IgD-negative memory B cell (primary cell): ENCODE results near the gene PARD3. TPM values are rescaled to one million over a fixed set of nuclear protein-coding genes. Genes with fewer than 3 reads are reported as not detected.

ENCODE experiments used
- H3K27ac Mint-ChIP-seq, 3 donors: one replicate each; pipeline ENCODE4 v1.8.0; 2020 to 2022; ENCODE audit warnings: mild to moderate bottlenecking in 3 of 3, mixed read lengths in 3 of 3, moderate library complexity in 1 of 3
- H3K27me3 Mint-ChIP-seq: one replicate; pipeline ENCODE4 v1.8.0; 2021; ENCODE audit warnings: mixed read lengths
- H3K36me3 Mint-ChIP-seq: one replicate; pipeline ENCODE4 v1.8.0; 2020; ENCODE audit warnings: mild to moderate bottlenecking, mixed read lengths
- H3K4me1 Mint-ChIP-seq, 3 donors: one replicate each; pipeline ENCODE4 v1.8.0; 2020 to 2022; ENCODE audit warnings: mixed read lengths in 3 of 3, mild to moderate bottlenecking in 1 of 3
- H3K4me3 Mint-ChIP-seq, 4 donors: one replicate each; pipeline ENCODE4 v1.8.0; 2020 to 2022; ENCODE audit warnings: mild to moderate bottlenecking in 4 of 4, mixed read lengths in 4 of 4, moderate library complexity in 3 of 4
- H3K9me3 Mint-ChIP-seq, 3 donors: one replicate each; pipeline ENCODE4 v1.8.0; 2020 to 2021; ENCODE audit warnings: mixed read lengths in 3 of 3, mild to moderate bottlenecking in 1 of 3
- polyA plus RNA-seq: library from polyadenylated mRNA; unstranded; fragments of 300-500 nt; fragmentation: Illumina TruSeq; gene quantifications from one replicate; pipeline ENCODE4 v1.2.3, GENCODE V29; 2021

The PARD3 gene
- polyA plus RNA-seq, 1 donor from 2014 or later: not detected

- Mint-ChIP-seq H3K36me3 (no peaks in the 10 kb centered on the region), H3K4me3 (no peak overlapping the region), H3K9me3 (peaks cover 0 to 3% (median 2%) of the 10 kb centered on the region in 3 donors), H3K27ac (no peak overlapping the region), H3K4me1 (no peaks in the 10 kb centered on the region), H3K27me3 (peaks cover 2% of the 10 kb centered on the region)
Measured at GRCh38 chr10:34181553-34182300, 633.4 kb downstream of the PARD3 start.

DNA sequence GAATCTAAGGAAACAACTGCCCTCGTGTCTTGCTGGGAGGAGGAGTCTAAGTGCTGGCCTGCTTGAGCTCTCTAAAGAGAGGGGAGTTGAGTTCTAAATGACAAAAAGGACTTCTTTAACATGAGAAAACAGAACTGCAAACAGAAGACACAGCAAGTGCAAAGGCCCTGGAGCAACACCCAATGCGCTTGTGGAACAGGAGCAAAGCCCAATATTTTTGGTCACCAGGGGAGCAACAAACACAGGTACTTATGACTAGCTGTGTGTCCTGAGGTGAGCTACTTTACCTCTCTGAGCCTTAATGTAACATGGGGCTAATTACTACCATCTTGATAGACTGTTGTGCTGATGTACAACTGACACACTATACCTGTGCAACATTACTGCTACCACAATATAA lies 634.3 kb downstream of the PARD3 start:
- Mint-ChIP-seq H3K4me3 (no peak overlapping the region), H3K27ac (no peak overlapping the region), H3K9me3 (peaks cover 0 to 3% (median 2%) of the 10 kb centered on the region in 3 donors), H3K27me3 (no peaks in the 10 kb centered on the region), H3K36me3 (no peaks in the 10 kb centered on the region), H3K4me1 (no peaks in the 10 kb centered on the region)

GRCh38 chr10:34179280-34179679 lies 635.8 kb downstream of the PARD3 start:
- Mint-ChIP-seq H3K4me1 (no peaks in the 10 kb centered on the region), H3K27ac (no peak overlapping the region), H3K9me3 (peaks cover 1 to 3% (median 2%) of the 10 kb centered on the region in 3 donors), H3K4me3 (no peak overlapping the region), H3K27me3 (no peaks in the 10 kb centered on the region), H3K36me3 (no peaks in the 10 kb centered on the region)

DNA sequence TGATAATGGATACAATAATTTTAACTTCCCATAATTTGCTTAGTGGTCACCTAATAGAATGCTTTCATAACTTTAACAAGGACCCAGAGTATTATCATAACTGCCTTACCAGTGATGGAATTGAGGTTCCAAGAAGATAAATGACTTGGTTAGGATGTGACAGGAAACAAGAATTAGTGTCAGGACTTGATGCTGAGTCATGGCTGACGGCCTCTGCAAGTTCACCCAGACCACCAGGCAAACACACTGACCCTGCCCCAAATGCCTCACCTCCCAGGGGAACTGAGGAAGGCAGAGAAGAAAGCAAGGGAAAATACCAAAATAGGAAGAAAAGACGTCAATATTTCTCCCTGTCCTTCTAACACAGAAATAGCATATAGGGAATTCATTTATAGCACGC lies 636.3 kb downstream of the PARD3 start:
- no peaks in the 10 kb centered on the region for H3K4me1 Mint-ChIP-seq
- H3K4me3 Mint-ChIP-seq: peak overlapping the region in 1 of 4 donors; percentile 79
- peak overlapping the region in 1 of 3 donors; percentile 84 for H3K27ac Mint-ChIP-seq
- H3K27me3 Mint-ChIP-seq: no peaks in the 10 kb centered on the region
- H3K9me3 Mint-ChIP-seq: peaks cover 0 to 5% (median 4%) of the 10 kb centered on the region in 3 donors
- no peaks in the 10 kb centered on the region for H3K36me3 Mint-ChIP-seq

GRCh38 chr10:34178196-34178595 lies 636.9 kb downstream of the PARD3 start:
- Mint-ChIP-seq H3K9me3 (peaks cover 0 to 5% (median 4%) of the 10 kb centered on the region in 3 donors), H3K4me1 (no peaks in the 10 kb centered on the region), H3K36me3 (no peaks in the 10 kb centered on the region), H3K27ac (peak overlapping the region in 1 of 3 donors; percentile 41), H3K4me3 (no peak overlapping the region), H3K27me3 (no peaks in the 10 kb centered on the region)

- peaks cover 3 to 11% (median 4%) of the 10 kb centered on the region in 3 donors for H3K9me3 Mint-ChIP-seq
- no peaks in the 10 kb centered on the region for H3K27me3 Mint-ChIP-seq
- H3K4me3 Mint-ChIP-seq: no peak overlapping the region
- no peak overlapping the region for H3K27ac Mint-ChIP-seq
- no peaks in the 10 kb centered on the region for H3K36me3 Mint-ChIP-seq
- H3K4me1 Mint-ChIP-seq: peaks cover 0 to 1% (median 0%) of the 10 kb centered on the region in 3 donors
Measured at GRCh38 chr10:34177445-34177844, 637.7 kb downstream of the PARD3 start.

GRCh38 chr10:34176351-34176750 lies 638.7 kb downstream of the PARD3 start:
- Mint-ChIP-seq H3K27ac (no peak overlapping the region), H3K9me3 (peaks cover 3 to 11% (median 4%) of the 10 kb centered on the region in 3 donors), H3K4me1 (peaks cover 0 to 1% (median 0%) of the 10 kb centered on the region in 3 donors), H3K36me3 (no peaks in the 10 kb centered on the region), H3K27me3 (no peaks in the 10 kb centered on the region), H3K4me3 (no peak overlapping the region)

DNA sequence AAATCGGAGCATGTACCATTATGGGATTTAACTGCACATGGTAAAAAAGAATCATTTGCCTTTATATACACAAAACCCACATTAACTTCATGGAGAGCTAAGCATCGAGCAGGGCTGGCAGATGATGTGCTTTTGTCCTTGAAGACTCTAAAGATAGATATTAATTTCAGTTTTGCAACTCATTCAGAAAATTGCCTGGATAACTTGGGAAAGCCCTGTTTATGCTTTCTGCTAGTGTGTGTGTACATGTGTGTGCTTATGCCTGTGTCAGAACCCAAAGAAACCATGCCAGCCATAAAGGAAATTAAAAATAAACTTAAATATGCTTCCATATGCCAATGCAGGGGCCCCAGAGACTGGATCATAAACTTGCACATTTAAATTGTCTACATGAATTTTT lies 640.0 kb downstream of the PARD3 start:
- Mint-ChIP-seq H3K36me3 (no peaks in the 10 kb centered on the region), H3K27ac (no peak overlapping the region), H3K4me3 (no peak overlapping the region), H3K27me3 (no peaks in the 10 kb centered on the region), H3K9me3 (peaks cover 2 to 17% (median 3%) of the 10 kb centered on the region in 3 donors), H3K4me1 (peaks cover 0 to 1% (median 0%) of the 10 kb centered on the region in 3 donors)

DNA sequence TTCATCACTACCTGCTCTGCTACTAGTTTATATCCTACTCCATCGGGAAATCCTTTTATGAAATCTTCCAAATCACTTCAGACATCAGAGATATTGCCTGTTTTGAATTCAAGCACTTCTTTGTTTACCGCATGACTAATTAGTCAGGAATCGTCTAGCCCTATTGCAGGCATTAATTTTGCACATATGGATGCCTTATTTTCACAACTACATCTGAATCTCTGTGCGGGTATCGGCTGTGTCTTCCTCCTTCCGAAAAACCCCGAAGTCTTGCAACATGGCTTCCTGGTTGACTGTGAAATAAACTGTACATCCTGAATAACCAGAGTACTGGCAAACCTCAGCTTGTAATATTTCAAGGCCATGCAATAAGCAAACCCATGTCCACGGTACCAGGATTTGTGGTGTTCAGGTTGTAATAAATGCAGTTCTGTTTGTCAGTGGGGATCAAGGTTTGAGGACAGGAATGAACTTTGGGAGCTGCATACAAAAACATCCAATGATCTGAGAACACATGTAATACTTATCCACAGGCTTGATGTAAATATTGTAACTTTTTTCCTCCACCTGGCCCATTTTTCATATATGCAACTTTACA lies 642.1 kb downstream of the PARD3 start:
- H3K36me3 Mint-ChIP-seq: no peaks in the 10 kb centered on the region
- H3K4me1 Mint-ChIP-seq: peaks cover 0 to 1% (median 0%) of the 10 kb centered on the region in 3 donors
- H3K27ac Mint-ChIP-seq: no peak overlapping the region
- H3K27me3 Mint-ChIP-seq: no peaks in the 10 kb centered on the region
- peak overlapping the region in 1 of 4 donors; percentile 9 for H3K4me3 Mint-ChIP-seq
- H3K9me3 Mint-ChIP-seq: peaks cover 2 to 17% (median 3%) of the 10 kb centered on the region in 3 donors

- H3K36me3 Mint-ChIP-seq: no peaks in the 10 kb centered on the region
- peaks cover 2 to 17% (median 3%) of the 10 kb centered on the region in 3 donors for H3K9me3 Mint-ChIP-seq
- H3K27me3 Mint-ChIP-seq: no peaks in the 10 kb centered on the region
- no peak overlapping the region for H3K27ac Mint-ChIP-seq
- H3K4me3 Mint-ChIP-seq: no peak overlapping the region
- peaks cover 0 to 1% (median 0%) of the 10 kb centered on the region in 3 donors for H3K4me1 Mint-ChIP-seq
Measured at GRCh38 chr10:34171957-34172527, 643.1 kb downstream of the PARD3 start.

GRCh38 chr10:34169677-34170076 lies 645.4 kb downstream of the PARD3 start:
- Mint-ChIP-seq H3K4me3 (no peak overlapping the region), H3K27ac (no peak overlapping the region), H3K36me3 (no peaks in the 10 kb centered on the region), H3K4me1 (peaks cover 0 to 1% (median 0%) of the 10 kb centered on the region in 3 donors), H3K9me3 (peaks cover 2 to 17% (median 4%) of the 10 kb centered on the region in 3 donors), H3K27me3 (no peaks in the 10 kb centered on the region)

- peaks cover 0 to 1% (median 0%) of the 10 kb centered on the region in 3 donors for H3K4me1 Mint-ChIP-seq
- H3K36me3 Mint-ChIP-seq: no peaks in the 10 kb centered on the region
- no peak overlapping the region for H3K4me3 Mint-ChIP-seq
- H3K9me3 Mint-ChIP-seq: peaks cover under 1 to 14% (median 4%) of the 10 kb centered on the region in 3 donors
- H3K27me3 Mint-ChIP-seq: no peaks in the 10 kb centered on the region
- no peak overlapping the region for H3K27ac Mint-ChIP-seq
Measured at GRCh38 chr10:34169131-34169530, 646.0 kb downstream of the PARD3 start.

- no peak overlapping the region for H3K4me3 Mint-ChIP-seq
- no peak overlapping the region for H3K27ac Mint-ChIP-seq
- peaks cover 0 to 1% (median 0%) of the 10 kb centered on the region in 3 donors for H3K4me1 Mint-ChIP-seq
- H3K36me3 Mint-ChIP-seq: no peaks in the 10 kb centered on the region
- no peaks in the 10 kb centered on the region for H3K27me3 Mint-ChIP-seq
- H3K9me3 Mint-ChIP-seq: peaks cover 3 to 11% (median 4%) of the 10 kb centered on the region in 3 donors
Measured at GRCh38 chr10:34168439-34168838, 646.7 kb downstream of the PARD3 start.

DNA sequence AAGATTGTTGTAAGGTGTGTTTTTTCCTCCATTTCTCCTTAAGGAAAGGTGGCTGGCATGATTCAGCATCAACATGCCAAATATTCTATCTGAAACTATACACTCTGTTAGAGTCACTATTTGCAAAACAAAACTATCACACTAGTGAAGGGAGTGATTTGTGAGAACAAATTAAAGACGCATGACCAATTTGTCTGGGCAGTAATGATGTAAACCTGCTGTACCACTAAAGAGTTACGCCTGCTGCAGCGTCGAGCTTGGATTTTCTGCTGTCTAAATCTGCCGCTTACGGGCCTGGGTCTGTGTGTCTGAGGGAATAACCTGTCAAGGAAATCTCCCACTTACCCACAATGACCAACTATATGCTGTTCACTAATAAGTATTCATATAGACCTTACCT lies 648.3 kb downstream of the PARD3 start:
- Mint-ChIP-seq H3K9me3 (peaks cover 6% of the 10 kb centered on the region in 3 donors), H3K4me1 (peaks cover 0 to 2% (median 0%) of the 10 kb centered on the region in 3 donors), H3K4me3 (no peak overlapping the region), H3K27ac (no peak overlapping the region), H3K36me3 (no peaks in the 10 kb centered on the region), H3K27me3 (no peaks in the 10 kb centered on the region)

DNA sequence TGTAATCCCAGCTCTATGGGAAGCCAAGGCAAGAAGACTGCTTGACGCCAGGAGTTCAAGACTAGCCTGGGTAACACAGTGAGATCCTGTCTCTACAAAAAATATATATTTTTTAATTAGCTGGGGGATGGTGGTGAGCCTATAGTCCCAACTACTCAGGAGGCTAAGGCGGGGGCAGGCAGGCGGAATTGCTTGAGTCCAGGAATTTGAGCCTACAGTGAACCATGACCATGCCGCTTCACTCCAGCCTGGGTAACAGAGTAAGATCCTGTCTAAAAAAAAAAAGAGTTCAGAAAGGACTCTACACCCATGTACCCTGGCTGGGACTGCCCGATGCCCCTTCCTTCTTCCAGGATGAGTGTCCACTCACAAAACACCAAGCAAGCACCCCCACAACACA lies 648.7 kb downstream of the PARD3 start:
- H3K9me3 Mint-ChIP-seq: peaks cover 6% of the 10 kb centered on the region in 3 donors
- H3K27me3 Mint-ChIP-seq: no peaks in the 10 kb centered on the region
- no peak overlapping the region for H3K4me3 Mint-ChIP-seq
- H3K27ac Mint-ChIP-seq: no peak overlapping the region
- H3K4me1 Mint-ChIP-seq: peaks cover 0 to 2% (median 0%) of the 10 kb centered on the region in 3 donors
- H3K36me3 Mint-ChIP-seq: no peaks in the 10 kb centered on the region
